GM10847 (cell line): ENCODE results near the gene P4HA3.

Source experiments
- POLR2A ChIP-seq: IDR thresholded peaks from 2 replicates; pipeline ENCODE4 v1.6.1; 2011; ENCODE audit not compliant: insufficient read length; ENCODE audit errors: extremely low read depth

The P4HA3 gene

DNA sequence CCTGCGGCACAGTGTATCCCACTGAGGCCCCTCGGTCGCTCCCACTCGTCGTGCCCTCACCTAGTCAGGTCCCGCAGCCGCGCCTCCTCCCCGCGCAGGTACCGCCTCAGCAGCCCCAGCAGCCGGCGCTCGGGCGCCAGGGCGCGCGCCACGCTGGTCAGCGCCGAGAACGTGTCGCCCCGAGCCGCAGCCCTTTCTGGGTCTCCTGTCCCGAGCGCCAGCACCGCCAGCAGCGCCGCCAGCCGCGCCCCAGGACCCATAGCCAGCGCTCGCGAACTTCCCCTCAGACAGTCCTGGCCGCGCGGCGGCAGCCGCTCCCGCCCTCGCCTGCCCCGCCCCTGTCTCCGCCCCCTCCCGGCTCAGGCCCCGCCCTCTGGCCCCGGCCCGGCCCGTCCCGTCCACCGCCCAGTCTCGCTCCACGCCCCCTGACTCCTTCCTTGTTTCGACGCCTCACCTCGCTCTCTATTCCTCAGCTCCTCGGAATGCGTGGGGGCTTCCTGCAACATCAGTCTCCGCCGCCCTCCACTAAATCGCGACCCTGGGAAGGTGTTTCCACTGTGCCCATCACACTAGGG, at the start of gene P4HA3:
Gene P4HA3, minus strand, starts transcription at position 289 of the 575 bp plus-strand sequence. Its CDS starts 29 bp downstream, at position 260.
- TF ChIP-seq POLR2A = no peak

DNA sequence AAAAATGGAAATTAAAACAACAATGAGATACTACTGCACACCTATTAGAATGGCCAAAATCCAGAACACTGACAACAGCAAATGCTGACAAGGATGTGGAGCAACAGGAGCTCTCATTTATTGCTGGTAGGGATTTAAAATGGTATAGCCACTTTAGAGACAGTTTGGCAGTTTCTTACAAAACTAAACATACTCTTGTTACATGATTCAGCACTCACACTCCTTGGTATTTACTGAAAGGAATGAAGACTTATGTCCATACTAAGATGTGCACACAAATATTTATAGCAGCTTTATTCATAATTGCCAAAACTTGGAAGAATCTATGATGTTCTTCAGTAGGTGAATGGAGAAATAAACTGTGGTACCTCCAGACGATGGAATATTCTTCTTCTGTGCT, 46.0 kb upstream of the P4HA3 start:
- no peak for TF ChIP-seq POLR2A

DNA sequence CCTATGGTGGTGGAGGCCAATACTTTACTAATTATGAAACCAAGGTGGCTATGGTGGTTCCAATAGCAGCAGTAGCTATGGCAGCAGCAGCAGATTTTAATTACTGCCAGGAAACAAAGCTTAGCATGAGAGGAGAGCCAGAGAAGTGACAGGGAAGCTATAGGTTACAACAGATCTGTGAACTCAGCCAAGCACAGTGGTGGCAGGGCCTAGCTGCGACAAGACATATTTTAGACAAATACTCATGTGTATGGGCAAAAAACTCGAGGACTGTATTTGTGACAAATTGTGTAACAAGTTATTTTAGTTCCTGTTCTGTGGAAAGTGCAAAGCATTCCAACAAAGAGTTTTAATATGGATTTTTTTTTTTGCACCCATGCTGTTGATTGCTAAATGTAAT, 44.2 kb upstream of the P4HA3 start:
- TF ChIP-seq POLR2A = no peak

DNA sequence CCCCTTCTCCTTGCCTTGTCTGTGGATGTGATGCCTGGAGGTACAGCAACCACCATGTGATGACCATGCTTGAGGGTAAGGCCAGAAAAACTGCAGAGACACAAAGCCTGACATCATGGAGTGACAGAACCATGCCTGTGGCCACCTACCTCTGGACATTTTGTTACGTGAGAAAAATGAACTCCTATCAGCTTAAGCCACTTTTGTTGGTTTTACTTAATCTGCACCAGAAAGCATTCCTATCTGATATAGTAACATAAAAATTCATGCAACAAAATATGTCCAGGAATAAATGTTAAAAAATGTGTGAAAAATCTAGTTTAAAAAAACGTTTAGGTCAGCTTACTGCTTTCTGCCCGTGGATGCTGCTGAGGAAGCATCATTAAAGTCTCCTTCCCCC, 42.6 kb upstream of the P4HA3 start:
- TF ChIP-seq POLR2A = no peak

DNA sequence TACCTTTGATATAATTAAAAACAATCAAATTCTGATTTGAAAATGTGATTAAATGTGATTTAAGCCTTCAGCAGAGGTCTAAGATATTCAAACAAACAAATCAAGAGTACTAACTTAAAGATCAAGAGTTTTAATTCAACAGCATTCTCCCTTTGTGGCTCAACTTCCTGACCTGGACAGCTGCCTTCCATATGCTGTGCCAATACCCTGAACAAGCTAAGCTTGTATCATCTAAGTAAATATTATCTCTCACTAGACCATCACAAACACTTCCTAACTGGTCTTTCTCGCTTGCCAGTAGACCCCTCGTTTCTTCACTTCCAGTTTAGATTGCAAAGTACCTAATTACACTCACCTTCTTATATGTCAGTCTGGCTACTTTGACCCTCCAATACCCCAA, 35.9 kb upstream of the P4HA3 start:
- TF ChIP-seq POLR2A = no peak

DNA sequence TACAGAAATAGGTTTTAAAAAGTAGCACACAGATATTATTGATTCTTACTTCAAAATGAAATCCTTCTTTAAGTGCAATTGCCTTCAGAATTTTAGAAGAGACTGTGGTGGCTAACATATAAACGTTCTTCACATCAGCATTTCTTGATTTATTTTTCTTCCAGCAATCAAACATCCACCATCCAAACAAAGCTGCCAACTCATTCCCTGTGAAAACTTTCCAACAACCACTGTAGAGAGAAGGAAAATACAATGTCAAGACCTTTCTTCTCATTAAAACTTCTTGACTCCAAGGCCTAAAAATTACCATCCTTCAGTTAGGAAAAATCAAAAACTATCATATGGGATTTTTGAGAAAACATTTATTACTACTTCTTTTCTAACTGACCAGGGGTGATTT, 34.0 kb upstream of the P4HA3 start:
- TF ChIP-seq POLR2A = no peak

DNA sequence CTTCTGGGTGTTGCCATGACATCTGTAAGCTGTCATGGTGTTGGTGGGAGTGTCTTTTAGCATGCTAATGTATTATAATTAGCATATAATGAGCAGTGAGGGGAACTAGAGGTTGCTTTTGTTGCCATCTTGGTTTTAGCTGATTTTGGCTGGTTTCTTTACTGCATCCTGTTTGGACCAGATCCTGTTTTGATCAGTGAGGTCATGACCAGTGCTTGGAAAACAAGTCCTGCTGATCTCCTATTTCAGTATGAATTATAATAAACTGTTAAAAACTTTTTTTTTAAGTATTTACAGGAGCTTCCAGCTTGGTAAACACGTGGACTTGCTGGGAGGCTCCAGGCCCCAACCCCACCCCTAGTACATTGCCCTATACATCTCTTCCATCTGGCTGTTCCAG, 30.5 kb upstream of the P4HA3 start:
- TF ChIP-seq POLR2A = no peak

DNA sequence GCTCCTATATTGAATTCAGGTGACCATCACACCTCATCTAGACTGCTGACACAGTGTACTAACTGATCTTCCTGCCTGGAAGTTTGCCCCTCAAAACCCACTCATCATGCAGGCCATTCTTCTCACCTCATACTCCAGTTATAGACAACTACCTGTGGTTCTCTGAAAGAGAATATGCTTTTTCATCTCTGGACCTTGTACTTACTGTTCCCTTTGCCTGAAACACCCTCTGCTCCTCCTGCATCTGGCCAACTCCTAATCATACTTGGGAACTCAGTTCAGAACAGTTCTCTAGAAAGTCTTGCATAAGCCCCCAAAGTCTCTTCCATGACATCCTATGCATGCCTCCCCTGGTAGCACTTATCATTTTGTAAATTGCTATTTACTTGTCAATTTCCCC, 28.2 kb upstream of the P4HA3 start:
- TF ChIP-seq POLR2A = no peak

DNA sequence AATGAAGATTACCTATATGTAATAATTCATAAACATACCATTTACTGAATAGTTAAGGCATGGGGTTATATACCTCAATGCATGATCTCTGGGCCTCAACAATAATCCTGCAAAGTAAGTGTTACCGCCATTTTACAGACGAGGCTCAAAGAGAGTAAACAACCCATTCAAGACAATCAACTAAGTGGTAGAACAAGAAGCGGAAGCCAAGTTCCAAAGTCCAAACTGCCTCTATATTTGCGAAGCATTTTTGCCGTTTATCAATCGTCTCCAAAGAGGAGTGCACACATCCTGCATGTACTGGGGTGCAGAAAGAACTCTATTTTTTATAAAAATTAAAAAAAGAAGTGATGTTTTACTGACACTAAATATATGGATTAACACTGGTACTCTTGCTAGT, 27.5 kb upstream of the P4HA3 start:
- TF ChIP-seq POLR2A = no peak

DNA sequence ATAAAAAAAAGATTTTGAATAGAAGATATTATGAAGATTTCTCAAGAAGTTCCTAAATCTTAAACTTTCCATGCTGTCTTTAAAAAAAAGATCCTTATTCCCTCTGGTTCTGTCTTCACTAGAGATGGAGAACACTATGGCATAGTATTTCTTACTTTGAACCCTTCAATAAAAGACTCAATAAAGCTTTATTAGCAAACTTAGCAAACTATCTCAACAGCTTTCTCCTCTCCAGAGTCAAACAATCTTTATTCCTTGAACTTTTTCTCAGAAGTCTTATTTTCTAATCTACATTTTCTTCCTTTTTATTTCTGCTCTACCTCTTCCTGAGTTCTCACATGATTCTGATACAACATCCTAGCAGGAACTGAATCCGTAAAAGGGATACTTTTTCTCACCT, 21.8 kb upstream of the P4HA3 start:
- no peak for TF ChIP-seq POLR2A

DNA sequence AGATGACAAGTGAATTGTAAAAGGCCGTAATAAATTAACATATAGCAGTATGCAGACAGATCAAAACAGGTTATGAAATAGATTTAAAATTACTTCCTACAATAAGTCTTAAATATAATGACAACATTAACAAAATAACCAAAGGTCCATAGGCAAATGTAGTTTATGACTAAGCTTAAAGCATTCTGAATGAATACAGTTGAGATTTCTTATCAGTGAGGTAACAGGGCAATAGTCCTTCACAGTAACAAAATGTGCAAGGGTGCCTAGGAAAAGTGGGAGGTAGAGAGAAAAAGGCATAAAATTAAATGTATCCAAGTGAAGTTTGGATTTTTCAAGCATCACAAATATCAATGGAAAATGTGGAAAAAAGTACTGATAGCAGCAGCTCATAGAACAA, 20.9 kb upstream of the P4HA3 start:
- TF ChIP-seq POLR2A = no peak

DNA sequence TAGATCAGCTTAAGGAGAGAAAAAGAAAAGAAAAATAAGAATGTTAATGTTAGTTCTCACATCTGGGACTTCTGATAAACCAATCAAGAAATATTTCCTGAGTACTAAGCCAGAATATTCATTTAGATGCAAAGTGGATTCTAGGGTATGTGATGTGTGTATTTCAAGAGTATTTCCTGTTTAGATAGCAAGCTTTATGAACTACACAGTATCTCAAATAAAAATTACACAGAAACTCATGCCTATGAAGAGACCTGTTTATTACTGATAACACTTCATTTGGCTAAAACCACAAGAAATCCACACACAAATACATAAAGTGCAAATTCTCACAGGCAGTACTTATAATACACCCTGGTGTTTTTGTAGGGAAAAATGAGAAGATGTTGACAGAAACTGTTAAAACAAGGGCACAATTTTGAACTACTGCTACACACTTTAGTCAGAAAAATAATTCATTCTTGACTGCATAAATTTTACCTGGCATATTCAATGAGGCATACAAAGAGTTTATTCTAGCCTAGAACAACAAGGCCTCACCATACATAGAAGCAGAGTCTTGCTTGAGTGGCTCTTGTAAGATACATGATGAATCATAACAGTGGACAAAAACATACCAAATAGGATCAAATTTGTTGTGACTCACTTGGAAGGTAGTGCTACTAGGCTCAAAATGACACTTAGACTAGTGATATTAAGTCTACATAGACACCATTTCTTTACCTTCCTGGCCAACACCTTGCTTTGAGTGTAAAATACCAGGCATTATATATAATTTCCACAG, 18.8 kb upstream of the P4HA3 start:
- no peak for TF ChIP-seq POLR2A

DNA sequence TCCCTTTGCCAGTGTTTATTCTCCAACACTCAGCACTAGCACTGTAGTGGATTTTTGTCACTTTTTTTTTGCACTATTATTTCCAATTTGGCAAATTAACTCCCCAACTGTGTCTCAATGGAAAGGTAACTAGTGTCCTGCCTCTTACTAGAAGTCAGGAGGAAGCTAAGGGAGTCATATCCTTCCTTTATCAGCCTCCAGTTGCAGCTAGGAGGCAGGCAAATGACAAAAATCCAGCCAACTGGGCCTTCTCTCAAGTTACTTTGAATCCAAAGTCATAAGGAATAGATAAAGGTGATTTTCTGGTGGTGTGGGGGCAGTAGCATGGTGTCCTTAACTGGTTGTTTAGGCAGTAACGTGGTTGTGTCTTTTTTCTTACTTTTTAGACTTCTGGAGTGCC, 15.6 kb upstream of the P4HA3 start:
- no peak for TF ChIP-seq POLR2A

DNA sequence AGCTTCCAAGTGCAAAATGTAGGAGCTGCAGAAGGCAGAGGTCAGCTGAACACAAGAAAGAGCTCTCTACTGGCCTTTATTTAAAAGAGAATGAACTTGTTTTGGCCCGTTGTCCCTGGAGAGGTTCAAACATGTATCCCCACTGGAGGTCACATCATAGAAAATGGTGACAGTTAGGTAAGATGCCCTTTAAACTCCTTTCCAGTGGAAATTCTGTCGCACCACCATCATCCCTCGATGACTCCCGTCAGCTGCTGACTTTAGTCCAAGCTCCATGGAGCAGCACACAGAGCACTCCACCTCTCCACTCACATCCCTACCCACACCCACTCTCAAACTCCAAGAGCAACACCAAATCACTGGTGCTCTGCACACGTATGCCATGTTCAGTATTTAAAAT, 15.2 kb upstream of the P4HA3 start:
- TF ChIP-seq POLR2A = no peak

DNA sequence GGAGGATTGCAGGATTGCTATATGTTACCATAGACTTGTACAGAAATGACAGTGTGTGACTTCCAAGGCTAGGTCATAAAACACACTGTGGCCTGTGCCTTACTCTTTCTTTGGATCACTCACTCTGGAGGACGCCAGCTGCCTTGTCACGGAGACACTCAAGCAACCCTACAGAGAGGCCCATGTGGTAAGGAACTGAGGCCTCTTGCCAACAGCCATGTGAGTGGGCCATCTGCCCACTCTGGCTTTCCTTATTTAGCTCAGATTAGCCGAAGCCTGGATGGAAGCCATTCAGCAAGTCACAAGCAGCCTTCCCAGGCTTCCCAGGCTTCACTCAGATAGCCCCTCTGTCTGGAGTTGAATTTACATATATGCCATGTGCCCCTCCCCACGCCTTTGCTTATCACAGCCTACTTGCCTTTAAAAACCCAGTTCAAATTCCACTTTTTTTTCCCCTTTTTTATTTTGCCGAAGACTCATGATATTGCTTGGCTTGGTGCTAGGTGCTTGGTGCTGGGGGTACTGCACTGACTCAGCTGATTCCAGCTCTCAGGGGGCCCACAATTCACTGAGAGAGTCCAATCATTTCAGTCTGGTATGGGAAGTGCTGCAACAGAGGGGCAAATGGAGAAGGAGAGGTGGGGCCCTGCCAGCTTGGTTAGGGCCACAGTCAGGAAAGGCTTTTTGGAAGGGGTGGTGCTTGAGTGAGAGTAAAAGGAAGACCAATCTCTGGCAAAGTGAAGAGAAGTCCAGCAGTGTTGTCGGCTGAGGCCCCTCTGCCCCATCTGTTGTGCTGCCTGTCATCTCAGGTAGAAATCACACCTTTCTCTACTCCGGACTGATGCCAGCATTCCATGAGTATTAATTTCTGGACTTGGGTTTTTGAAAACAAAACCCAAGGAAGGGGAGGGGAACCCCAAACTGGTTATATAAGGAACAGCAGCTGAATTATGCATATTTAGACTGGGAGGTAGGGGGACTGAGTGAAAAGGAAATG, 14.5 kb upstream of the P4HA3 start:
- no peak for TF ChIP-seq POLR2A

DNA sequence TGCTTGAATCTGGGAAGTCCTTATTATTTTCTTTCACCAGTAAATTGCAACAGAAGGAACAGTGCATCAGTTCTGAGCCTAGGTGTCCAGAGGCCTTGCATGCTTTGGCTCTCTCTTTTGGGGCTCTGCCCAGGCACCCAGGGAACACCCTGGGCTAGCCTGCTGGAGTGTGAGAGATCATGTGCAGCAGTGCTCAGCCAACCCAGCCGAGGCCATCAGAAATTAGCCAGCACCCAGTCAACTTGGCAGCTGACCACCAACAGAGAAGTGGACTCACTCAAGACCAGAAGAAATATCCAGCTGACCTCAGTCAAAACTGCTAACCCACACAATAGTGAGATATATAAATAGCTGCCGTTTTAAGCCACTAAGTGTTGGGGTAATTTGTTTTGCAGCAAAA, 11.2 kb upstream of the P4HA3 start:
- TF ChIP-seq POLR2A = no peak
